HepG2 (cell line): ENCODE data around the gene HMGN1. TPM values are rescaled to one million over a fixed set of nuclear protein-coding genes. Genes with fewer than 3 reads are reported as not detected.
A peak's percentile ranks its signal among the peaks of the same experiment; 100 is the strongest.

ENCODE experiments used
- ATF1 ChIP-seq: IDR thresholded peaks from 2 replicates; pipeline ENCODE4 v1.6.1; 2016; ENCODE audit warnings: mild to moderate bottlenecking, control low read depth
- CBX5 ChIP-seq: sonication (generic); formaldehyde crosslinking; IDR thresholded peaks from 2 replicates; pipeline ENCODE4 v1.4.0; 2020; ENCODE audit warnings: missing genetic modification reagents, borderline replicate concordance
- IRX3 ChIP-seq: sonication (generic); formaldehyde crosslinking; IDR thresholded peaks from 2 replicates; pipeline ENCODE4 v1.8.1; 2023; ENCODE audit warnings: mild to moderate bottlenecking, low read depth, missing genetic modification reagents, borderline replicate concordance
- SIX4 ChIP-seq: sonication (generic); formaldehyde crosslinking; IDR thresholded peaks from 2 replicates; pipeline ENCODE4 v1.4.0; 2020; ENCODE audit warnings: missing genetic modification reagents
- SMC3 ChIP-seq: IDR thresholded peaks from 2 replicates; pipeline ENCODE4 v1.6.1; 2011; ENCODE audit warnings: low read length, improper control_type of control experiment
- SMYD3 ChIP-seq: sonication (generic); formaldehyde crosslinking; IDR thresholded peaks from 2 replicates; pipeline ENCODE4 v1.8.1; 2023; ENCODE audit warnings: mild to moderate bottlenecking, missing genetic modification reagents
- SPEN ChIP-seq: sonication (generic); formaldehyde crosslinking; IDR thresholded peaks from 2 replicates; pipeline ENCODE4 v1.5.1; 2020; ENCODE audit warnings: low read depth, mild to moderate bottlenecking, missing genetic modification reagents
- SRY ChIP-seq: sonication (generic); formaldehyde crosslinking; IDR thresholded peaks from 2 replicates; pipeline ENCODE4 v1.8.0; 2022; ENCODE audit warnings: mild to moderate bottlenecking, missing genetic modification reagents
- SUZ12 ChIP-seq: fragments of 150-350 bp; IDR thresholded peaks from 2 replicates; pipeline ENCODE4 v1.6.1; 2014; ENCODE audit warnings: low read depth, low read length
- ZBTB8A ChIP-seq: sonication (generic); formaldehyde crosslinking; IDR thresholded peaks from 2 replicates; pipeline ENCODE4 v1.4.0; 2020; ENCODE audit warnings: mild to moderate bottlenecking, low read depth, missing genetic modification reagents, borderline replicate concordance
- ZKSCAN1 ChIP-seq: fragments of 150-350 bp; IDR thresholded peaks from 2 replicates; pipeline ENCODE4 v1.6.1; 2014; ENCODE audit warnings: low read length
- ZNF10 ChIP-seq: sonication (generic); formaldehyde crosslinking; IDR thresholded peaks from 2 replicates; pipeline ENCODE4 v1.4.0; 2020; ENCODE audit warnings: mild to moderate bottlenecking, low read depth, missing genetic modification reagents, borderline replicate concordance
- ZNF224 ChIP-seq: sonication (generic); formaldehyde crosslinking; IDR thresholded peaks from 2 replicates; pipeline ENCODE4 v1.5.0; 2020; ENCODE audit warnings: mild to moderate bottlenecking, missing genetic modification reagents
- ZNF235 ChIP-seq: sonication (generic); formaldehyde crosslinking; IDR thresholded peaks from 2 replicates; pipeline ENCODE4 v1.8.1; 2023; ENCODE audit warnings: mild to moderate bottlenecking, missing genetic modification reagents, borderline replicate concordance
- ZNF282 ChIP-seq: fragments of 450-650 bp; IDR thresholded peaks from 2 replicates; pipeline ENCODE4 v1.6.1; 2018; ENCODE audit not compliant: partially characterized antibody
- ZNF678 ChIP-seq: sonication (generic); formaldehyde crosslinking; IDR thresholded peaks from 2 replicates; pipeline ENCODE4 v1.4.0; 2020; ENCODE audit warnings: mild to moderate bottlenecking, missing genetic modification reagents
- polyA plus RNA-seq, 8 experiments: library from polyadenylated mRNA; depleted of rRNA in 3 of 8; stranded (reverse) in 7 of 8; unstranded in 1 of 8; fragments of >200 nt; fragmentation: Illumina TruSeq in 4 of 8; extraction: Trizol in 4 of 8; gene quantifications; 2 replicates each; pipeline versions ENCODE4 v1.2.1 to v1.2.3, GENCODE V29; 2011 to 2016; ENCODE audit warnings: low read depth in 4 of 8, missing spikeins in 1 of 8, mixed read lengths in 1 of 8; ENCODE audit not compliant: insufficient read depth in 1 of 8
- total RNA-seq, 5 experiments: library from RNA; depleted of rRNA; stranded (reverse); fragments of >200 nt; fragmentation: Illumina TruSeq; extraction: Trizol; gene quantifications; 2 replicates each; pipeline ENCODE4 v1.2.3, GENCODE V29; 2016; ENCODE audit warnings: low read depth in 1 of 5
- TF ChIP-seq, protein P1 (sequence below): sonication (generic); formaldehyde crosslinking; IDR thresholded peaks from 2 replicates; pipeline ENCODE4 v1.8.1; 2023; ENCODE audit warnings: missing genetic modification reagents, mild to moderate bottlenecking, borderline replicate concordance
- TF ChIP-seq, protein P2 (sequence below): sonication (generic); formaldehyde crosslinking; IDR thresholded peaks from 2 replicates; pipeline ENCODE4 v1.5.0; 2020; ENCODE audit warnings: mild to moderate bottlenecking, missing genetic modification reagents, borderline replicate concordance
- TF ChIP-seq, protein P3 (sequence below): sonication (generic); formaldehyde crosslinking; IDR thresholded peaks from 2 replicates; pipeline ENCODE4 v1.5.1; 2020; ENCODE audit warnings: mild to moderate bottlenecking, missing genetic modification reagents, moderate library complexity
- TF ChIP-seq, protein P4 (sequence below): sonication (generic); formaldehyde crosslinking; IDR thresholded peaks from 2 replicates; pipeline ENCODE4 v1.5.0; 2020; ENCODE audit warnings: mild to moderate bottlenecking, missing genetic modification reagents
- TF ChIP-seq, protein P5 (sequence below): sonication (generic); formaldehyde crosslinking; IDR thresholded peaks from 2 replicates; pipeline ENCODE4 v1.8.1; 2023; ENCODE audit warnings: mild to moderate bottlenecking, inconsistent platforms, moderate library complexity, missing genetic modification reagents, borderline replicate concordance

The HMGN1 gene
- total and polyA plus RNA-seq, 2 of the 13 experiments (the other 11 are each of a cell fraction or from before 2014, with no cell fraction given) = 104 to 286 TPM

DNA sequence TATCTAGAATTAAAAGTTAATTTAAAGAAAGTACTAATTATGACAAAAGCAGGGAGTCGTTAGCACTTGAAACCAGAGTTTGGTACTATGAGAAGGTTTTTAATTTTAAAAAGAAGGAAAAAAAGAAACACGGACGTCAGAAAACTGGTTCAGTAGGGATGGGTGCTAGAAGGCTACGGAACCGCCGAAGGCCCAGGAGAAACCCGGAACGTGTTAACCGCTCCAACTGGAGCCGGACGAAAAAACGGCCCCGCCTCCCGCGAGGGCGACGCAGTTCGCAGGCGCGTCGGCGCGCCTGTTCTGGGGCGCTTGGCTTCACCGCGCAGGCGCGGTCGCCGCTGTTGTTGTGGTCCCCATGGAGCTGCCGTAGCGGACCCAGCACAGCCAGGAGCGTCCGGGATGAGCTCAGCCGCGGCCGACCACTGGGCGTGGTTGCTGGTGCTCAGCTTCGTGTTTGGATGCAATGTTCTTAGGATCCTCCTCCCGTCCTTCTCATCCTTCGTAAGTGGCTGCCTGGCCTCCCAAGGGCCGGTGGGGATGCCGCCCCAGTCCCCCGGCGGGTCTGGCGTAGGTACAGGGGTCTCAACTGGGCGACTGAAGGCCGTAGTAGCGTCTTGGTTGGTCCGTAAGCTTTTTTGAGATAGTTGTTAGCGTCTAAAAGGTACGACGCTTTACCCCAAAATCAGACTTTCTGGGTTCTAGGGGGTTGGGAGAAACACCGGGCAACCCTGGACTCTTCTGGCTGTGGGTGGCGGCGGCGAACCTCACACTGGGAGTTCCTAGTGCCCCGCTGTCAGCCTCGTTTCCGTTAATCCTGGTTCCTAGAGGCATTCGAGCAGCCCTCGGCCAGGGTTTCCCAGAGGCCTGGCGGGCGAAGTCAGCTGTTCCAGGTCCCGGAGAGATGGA lies 31.4 kb upstream of the HMGN1 start (continued):
- TF ChIP-seq, protein P1, sequence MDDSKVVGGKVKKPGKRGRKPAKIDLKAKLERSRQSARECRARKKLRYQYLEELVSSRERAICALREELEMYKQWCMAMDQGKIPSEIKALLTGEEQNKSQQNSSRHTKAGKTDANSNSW (CRISPR knock-in tag) = no peak
- TF ChIP-seq SPEN (peak; percentile 29; the same call in 1 of the 2 replicates), SRY (CRISPR knock-in tag) (no peak), ZKSCAN1 (no peak), ZNF235 (no peak), ATF1 (no peak), ZNF282 (no peak), CBX5 (CRISPR knock-in tag) (no peak; the same call in 1 of the 2 replicates), SIX4 (no peak), ZNF224 (CRISPR knock-in tag) (no peak), IRX3 (no peak), SUZ12 (no peak), SMYD3 (CRISPR knock-in tag) (no peak), ZBTB8A (0 out of 2 replicates have a peak, but pooled peaks have one; percentile 63), SMC3 (no peak), ZNF678 (CRISPR knock-in tag) (no peak), ZNF10 (no peak)
- TF ChIP-seq, protein P2, sequence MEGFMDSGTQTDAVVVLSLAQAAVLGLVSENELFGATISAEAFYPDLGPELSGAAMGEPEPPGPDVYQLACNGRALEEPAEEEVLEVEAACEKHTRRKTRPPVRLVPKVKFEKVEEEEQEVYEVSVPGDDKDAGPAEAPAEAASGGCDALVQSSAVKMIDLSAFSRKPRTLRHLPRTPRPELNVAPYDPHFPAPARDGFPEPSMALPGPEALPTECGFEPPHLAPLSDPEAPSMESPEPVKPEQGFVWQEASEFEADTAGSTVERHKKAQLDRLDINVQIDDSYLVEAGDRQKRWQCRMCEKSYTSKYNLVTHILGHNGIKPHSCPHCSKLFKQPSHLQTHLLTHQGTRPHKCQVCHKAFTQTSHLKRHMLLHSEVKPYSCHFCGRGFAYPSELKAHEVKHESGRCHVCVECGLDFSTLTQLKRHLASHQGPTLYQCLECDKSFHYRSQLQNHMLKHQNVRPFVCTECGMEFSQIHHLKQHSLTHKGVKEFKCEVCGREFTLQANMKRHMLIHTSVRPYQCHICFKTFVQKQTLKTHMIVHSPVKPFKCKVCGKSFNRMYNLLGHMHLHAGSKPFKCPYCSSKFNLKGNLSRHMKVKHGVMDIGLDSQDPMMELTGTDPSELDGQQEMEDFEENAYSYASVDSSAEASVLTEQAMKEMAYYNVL (CRISPR knock-in tag) = peak; percentile 47; the same call in 1 of the 2 replicates
- TF ChIP-seq, protein P3, sequence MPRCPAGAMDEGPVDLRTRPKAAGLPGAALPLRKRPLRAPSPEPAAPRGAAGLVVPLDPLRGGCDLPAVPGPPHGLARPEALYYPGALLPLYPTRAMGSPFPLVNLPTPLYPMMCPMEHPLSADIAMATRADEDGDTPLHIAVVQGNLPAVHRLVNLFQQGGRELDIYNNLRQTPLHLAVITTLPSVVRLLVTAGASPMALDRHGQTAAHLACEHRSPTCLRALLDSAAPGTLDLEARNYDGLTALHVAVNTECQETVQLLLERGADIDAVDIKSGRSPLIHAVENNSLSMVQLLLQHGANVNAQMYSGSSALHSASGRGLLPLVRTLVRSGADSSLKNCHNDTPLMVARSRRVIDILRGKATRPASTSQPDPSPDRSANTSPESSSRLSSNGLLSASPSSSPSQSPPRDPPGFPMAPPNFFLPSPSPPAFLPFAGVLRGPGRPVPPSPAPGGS (CRISPR knock-in tag) = no peak
- TF ChIP-seq, protein P4, sequence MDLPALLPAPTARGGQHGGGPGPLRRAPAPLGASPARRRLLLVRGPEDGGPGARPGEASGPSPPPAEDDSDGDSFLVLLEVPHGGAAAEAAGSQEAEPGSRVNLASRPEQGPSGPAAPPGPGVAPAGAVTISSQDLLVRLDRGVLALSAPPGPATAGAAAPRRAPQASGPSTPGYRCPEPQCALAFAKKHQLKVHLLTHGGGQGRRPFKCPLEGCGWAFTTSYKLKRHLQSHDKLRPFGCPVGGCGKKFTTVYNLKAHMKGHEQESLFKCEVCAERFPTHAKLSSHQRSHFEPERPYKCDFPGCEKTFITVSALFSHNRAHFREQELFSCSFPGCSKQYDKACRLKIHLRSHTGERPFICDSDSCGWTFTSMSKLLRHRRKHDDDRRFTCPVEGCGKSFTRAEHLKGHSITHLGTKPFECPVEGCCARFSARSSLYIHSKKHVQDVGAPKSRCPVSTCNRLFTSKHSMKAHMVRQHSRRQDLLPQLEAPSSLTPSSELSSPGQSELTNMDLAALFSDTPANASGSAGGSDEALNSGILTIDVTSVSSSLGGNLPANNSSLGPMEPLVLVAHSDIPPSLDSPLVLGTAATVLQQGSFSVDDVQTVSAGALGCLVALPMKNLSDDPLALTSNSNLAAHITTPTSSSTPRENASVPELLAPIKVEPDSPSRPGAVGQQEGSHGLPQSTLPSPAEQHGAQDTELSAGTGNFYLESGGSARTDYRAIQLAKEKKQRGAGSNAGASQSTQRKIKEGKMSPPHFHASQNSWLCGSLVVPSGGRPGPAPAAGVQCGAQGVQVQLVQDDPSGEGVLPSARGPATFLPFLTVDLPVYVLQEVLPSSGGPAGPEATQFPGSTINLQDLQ = no peak
- TF ChIP-seq, protein P5, sequence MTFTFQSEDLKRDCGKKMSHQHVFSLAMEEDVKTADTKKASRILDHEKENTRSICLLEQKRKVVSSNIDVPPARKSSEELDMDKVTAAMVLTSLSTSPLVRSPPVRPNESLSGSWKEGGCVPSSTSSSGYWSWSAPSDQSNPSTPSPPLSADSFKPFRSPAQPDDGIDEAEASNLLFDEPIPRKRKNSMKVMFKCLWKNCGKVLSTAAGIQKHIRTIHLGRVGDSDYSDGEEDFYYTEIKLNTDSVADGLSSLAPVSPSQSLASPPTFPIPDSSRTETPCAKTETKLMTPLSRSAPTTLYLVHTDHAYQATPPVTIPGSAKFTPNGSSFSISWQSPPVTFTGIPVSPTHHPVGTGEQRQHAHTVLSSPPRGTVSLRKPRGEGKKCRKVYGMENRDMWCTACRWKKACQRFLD = no peak
